Measurements from ENCODE around the gene GOLPH3L. TPM values are rescaled to one million over a fixed set of nuclear protein-coding genes. Genes with fewer than 3 reads are reported as not detected.
A peak's percentile ranks its signal among the peaks of the same experiment; 100 is the strongest.
"Not testable (repeated sequence)": the region's sequence is repeated elsewhere in the genome, so short reads cannot be mapped to it uniquely, and the experiment has no call there.

Gene GOLPH3L
- polyA plus RNA-seq, 10 donors, result 16.2 to 22.6 (median 19.3) TPM

GRCh38 chr1:150661156-150661555, 35.8 kb downstream of the GOLPH3L start:
- no peak for DNase-seq

- no peak for DNase-seq
Observed at GRCh38 chr1:150660584-150660983, 36.4 kb downstream of the GOLPH3L start.

GRCh38 chr1:150657064-150657463, 39.9 kb downstream of the GOLPH3L start:
- DNase-seq, result not testable (repeated sequence)

- DNase-seq, result not testable (repeated sequence)
Observed at GRCh38 chr1:150654635-150655034, 42.3 kb downstream of the GOLPH3L start.

GRCh38 chr1:150650193-150650592, 46.8 kb downstream of the GOLPH3L start:
- DNase-seq, result no peak

- no peak for DNase-seq
Observed at GRCh38 chr1:150649441-150650075, 47.4 kb downstream of the GOLPH3L start.

GRCh38 chr1:150642296-150642695, 54.7 kb downstream of the GOLPH3L start:
- peak in 1 of 3 donors; percentile 22 for DNase-seq

GRCh38 chr1:150641126-150641815, 55.7 kb downstream of the GOLPH3L start:
- not testable (repeated sequence) for DNase-seq

GRCh38 chr1:150638430-150638829, 58.5 kb downstream of the GOLPH3L start:
- DNase-seq, result not testable (repeated sequence)

GRCh38 chr1:150634839-150635622, 61.9 kb downstream of the GOLPH3L start:
- DNase-seq, result not testable (repeated sequence)

- DNase-seq, result peak; percentile 99 to 100 (median 100)
Observed at GRCh38 chr1:150629115-150629928, 67.6 kb downstream of the GOLPH3L start, which contains the start of gene ENSA. TSS of gene ENSA (minus strand) at chr1:150629612. CDS start at chr1:150629470, 142 bp downstream.

GRCh38 chr1:150628766-150629114, 68.2 kb downstream of the GOLPH3L start:
- DNase-seq, result no peak

GRCh38 chr1:150627826-150628410, 69.0 kb downstream of the GOLPH3L start:
- no peak for DNase-seq

GRCh38 chr1:150626150-150626549, 70.8 kb downstream of the GOLPH3L start:
- DNase-seq, result peak in 1 of 3 donors; percentile 31

- DNase-seq, result not testable (repeated sequence)
Observed at GRCh38 chr1:150624546-150624945, 72.4 kb downstream of the GOLPH3L start.

- DNase-seq, result not testable (repeated sequence)
Observed at GRCh38 chr1:150624134-150624533, 72.8 kb downstream of the GOLPH3L start.

GRCh38 chr1:150622303-150622975, 74.5 kb downstream of the GOLPH3L start:
- DNase-seq, result no peak

GRCh38 chr1:150621497-150622302, 75.3 kb downstream of the GOLPH3L start:
- DNase-seq, result peak in 1 of 3 donors; percentile 68

GRCh38 chr1:150620919-150621318, 76.0 kb downstream of the GOLPH3L start:
- DNase-seq, result no peak

Data from muscle of back (tissue), 11 donors.